Effector CD8-positive, alpha-beta T cell (primary cell): Measurements from ENCODE around the gene MRPL11.
"Not testable (repeated sequence)": the region's sequence is repeated elsewhere in the genome, so short reads cannot be mapped to it uniquely, and the experiment has no call there.

ENCODE experiments used
- DNase-seq: peaks from one replicate; lab custom pipeline; 2025; lab: John Stamatoyannopoulos, UW

The MRPL11 gene

DNA sequence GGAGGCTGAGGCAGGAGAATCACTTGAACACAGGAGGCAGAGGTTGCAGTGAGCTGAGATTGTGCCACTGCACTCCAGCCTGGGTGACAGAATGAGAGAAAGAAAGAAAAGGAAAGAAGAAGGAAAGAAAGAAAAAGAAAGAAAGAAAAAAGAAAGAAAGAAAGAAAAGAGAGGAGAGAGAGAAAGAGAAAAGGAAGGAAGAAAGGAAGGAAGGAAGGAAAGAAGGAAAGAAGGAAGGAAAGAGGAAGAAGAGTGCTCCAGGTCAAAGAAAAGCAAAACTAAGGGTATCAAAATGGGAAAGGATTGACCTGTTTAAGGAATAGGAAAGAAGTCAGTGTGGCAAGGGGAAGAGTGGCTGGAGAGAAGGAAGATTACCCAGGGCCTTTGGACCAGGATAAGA lies 7.4 kb downstream of the MRPL11 start:
- not testable (repeated sequence) for DNase-seq

DNA sequence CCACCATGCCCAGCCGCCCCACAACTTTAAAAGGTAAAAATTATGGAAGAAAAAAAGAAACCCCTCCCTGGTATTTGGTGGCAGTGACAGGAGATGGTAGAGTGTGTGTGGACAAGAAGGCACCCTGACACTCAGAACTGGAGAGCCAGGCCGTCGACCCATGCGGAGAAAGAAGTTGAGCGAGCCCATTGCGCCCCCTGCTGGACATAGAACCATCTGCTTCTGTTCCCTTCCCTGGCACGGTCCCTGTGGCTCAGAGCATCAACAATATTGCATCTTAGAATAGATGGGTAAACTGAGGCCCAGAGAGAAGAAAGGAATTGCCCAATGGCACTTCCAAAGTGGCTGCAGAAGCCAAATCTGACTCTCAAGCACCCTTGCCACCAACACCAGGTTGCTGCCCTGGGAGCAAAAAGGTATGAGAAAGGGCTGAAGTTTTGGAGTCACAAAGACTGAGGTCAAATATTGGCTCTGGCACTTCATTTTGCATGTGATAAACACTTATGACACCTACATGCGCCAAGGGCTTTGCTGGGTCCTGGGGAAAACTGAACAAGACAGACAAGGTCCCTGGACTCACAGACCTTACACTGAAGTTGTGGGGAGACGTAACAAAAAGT lies 8.6 kb downstream of the MRPL11 start:
- peak; percentile 45 for DNase-seq

GRCh38 chr11:66428933-66429332 lies 9.7 kb downstream of the MRPL11 start:
- no peak for DNase-seq

GRCh38 chr11:66426314-66426713 lies 12.3 kb downstream of the MRPL11 start:
- no peak for DNase-seq

DNA sequence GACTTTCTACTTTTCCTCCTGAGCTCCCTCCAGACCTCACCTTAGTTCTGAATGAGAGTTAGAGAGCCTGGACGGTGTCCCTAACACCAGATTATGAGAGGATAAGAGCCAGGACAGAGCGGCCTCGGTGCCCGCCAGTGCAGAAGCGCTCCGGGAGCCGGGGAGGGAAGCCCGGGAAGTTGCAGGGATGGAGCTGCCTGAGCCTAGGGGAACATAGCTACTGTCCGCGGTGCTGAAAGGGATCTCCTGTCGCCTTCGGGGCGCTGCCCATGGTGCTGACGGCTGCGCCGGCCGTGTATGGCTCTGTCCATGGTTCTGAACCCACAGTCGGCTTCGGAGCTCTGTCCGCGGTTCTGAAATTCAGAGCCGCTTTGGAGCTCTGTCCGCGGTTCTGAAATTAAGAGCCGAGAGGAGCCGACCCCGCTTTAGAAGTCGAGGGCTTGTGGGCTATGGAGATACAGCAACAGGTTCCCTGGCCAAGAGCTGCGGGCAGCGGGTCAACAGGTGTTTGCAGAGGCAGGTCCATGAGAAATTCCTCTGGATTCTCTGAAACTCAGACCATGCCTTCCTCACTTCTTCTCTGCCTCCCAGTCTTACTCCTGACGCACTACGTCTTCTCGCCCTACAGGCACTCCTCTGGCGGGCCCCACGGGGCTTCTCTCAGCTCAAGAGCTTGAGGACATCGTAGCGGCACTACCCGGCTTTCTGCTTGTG lies 17.0 kb downstream of the MRPL11 start:
- DNase-seq, result peak; percentile 88

GRCh38 chr11:66420671-66421476 lies 17.8 kb downstream of the MRPL11 start, which contains the start of gene NPAS4:
Gene NPAS4, plus strand, starts transcription at chr11:66421035. Its CDS starts 145 bp downstream, at chr11:66421180.
- no peak for DNase-seq

GRCh38 chr11:66419825-66420224 lies 18.8 kb downstream of the MRPL11 start:
- no peak for DNase-seq

GRCh38 chr11:66418986-66419308 lies 19.7 kb downstream of the MRPL11 start:
- DNase-seq, result no peak

GRCh38 chr11:66418168-66418985 lies 20.3 kb downstream of the MRPL11 start:
- peak; percentile 23 for DNase-seq

- no peak for DNase-seq
Measured at GRCh38 chr11:66417000-66417399, 21.6 kb downstream of the MRPL11 start.

- DNase-seq, result no peak
Measured at GRCh38 chr11:66415423-66415822, 23.2 kb downstream of the MRPL11 start.

DNA sequence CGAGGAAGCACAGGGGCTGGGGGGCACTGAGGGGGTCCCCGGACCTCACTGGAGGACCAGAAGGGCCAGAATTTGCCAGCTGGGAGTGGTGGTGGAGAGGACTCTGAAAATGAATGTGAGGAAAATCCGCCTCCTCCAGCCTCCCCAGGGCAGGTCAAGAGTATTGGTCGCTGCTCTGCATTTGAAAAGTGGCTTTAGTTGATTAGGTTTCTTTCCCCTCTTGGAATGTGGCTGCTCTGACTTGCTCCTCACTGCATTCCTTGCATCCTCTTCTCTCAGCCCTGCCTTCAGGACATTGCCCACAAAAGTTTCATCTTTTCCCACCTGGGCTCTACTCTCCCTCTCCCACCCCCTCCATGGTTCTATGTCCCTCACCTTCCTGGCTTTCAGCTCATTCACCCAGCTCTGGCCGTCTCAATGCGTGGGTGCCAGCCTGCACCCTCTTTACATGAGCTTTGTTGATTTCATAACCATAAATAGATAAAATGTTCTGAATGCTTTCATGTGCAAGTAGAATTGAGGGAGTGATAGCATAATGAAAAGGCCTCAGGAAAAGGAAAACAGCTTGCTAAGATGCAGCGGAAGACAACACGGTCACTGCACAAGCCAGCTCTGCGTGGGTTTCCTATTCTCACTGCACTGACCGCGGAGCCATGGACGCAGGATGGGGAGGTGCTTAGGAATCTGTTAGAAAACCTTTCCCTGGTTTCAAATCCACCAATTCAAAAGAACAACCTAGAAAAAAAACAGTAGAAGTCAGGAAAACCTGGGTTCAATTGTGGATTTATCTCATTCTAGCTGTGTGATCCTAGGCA lies 24.3 kb downstream of the MRPL11 start:
- no peak for DNase-seq

- no peak for DNase-seq
Measured at GRCh38 chr11:66413167-66413566, 25.5 kb downstream of the MRPL11 start.

GRCh38 chr11:66412110-66412509 lies 26.5 kb downstream of the MRPL11 start:
- no peak for DNase-seq

DNA sequence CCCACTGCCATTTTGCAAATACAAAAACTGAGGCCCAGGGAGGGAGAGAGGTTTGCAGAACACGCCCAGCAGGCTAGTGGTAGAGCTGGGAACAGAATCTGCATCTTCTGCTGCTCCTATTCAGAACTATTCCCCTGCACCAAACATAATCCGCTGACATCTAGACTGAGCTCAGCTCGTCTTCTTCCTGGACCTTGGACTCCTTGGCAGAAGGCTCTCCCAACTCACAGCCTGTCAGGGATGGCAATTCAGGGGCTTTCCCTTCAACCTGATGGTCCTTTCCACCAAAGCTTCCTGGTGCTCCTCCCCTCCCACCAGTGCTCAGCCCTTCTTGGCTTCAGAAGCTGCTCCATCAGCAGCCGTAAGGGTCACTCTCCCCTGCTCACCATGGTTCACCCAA lies 27.3 kb downstream of the MRPL11 start:
- DNase-seq, result no peak

GRCh38 chr11:66410191-66410590 lies 28.5 kb downstream of the MRPL11 start:
- no peak for DNase-seq

DNA sequence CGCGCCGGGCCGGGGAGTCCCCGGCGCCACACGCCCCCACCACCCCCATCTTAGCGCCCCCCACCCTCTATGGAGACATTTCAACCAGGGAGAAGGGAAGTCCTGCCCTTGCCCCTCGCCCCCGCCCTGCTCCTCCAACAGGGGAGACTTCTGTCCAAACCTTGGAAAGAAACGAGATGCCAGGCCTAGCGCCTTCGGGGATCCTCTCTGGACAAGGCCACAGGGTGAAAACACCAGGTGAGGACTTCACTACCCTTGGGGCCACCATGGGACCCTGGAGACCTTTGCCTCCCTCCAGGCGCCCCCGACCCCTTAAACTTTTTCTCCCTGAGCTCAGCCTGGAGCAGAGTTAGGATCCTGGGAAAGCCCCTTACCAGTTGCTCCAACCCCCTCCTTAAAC lies 29.4 kb downstream of the MRPL11 start:
- no peak for DNase-seq

- DNase-seq, result peak; percentile 92
Measured at GRCh38 chr11:66408488-66409214, 30.0 kb downstream of the MRPL11 start.

DNA sequence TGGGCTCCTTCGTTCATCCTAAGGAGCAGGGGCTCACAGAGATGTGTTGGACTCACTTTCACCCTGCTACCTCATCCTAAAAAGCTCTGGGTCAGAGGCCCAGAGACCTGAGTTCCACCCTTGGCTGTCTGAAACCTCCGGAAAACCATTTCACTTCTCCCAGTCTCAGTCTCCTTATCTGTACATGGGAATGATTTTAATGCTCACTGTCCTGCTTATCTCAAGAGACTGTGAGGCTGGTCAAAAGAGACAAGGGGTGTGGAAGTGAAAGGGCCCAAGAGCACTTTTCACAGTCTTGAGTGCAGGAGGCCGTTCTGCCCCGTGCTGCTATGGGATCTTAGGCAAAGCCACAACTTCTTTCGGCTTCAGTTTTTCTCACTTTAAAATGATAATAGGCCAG lies 31.0 kb downstream of the MRPL11 start:
- no peak for DNase-seq

DNA sequence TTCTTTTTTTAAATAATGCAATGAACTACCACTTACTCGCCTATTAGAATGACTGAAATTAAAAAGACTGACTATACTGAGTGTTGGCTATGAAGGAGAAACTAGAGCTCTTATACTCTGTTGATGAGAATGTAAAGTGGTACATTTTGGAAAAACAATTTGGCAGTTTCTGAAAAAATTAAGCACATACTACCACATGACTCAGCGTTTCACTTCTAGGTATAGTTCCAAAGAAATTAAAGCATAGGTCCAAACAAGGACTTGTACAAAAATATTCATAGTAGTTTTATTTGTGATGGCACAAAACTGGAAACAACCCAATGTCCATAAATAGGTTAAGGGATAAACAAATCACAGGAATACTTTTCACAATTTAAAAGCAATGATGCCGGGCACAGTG lies 44.7 kb downstream of the MRPL11 start:
- no peak for DNase-seq

DNA sequence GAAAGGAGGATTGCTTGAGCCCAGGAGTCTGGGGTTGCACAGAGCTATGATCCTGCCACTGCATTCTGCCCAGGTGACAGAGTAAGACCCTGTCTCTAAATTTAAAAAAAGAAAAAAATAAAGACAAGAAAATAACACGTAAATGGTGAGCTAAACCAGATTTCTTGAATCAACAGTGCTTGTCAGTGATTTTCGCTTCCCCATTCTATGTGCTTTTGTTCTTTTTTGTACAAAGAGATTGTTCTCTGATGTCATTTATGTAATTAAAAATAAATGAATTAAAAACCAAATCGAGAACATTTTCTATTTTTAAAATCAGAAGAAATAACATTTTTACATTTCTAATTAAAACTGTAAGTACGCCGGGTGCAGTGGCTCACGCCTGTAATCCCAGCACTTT lies 47.3 kb downstream of the MRPL11 start:
- DNase-seq, result no peak
